A673 (cell line): Measurements from ENCODE around the gene MDN1. TPM values are rescaled to one million over a fixed set of nuclear protein-coding genes. Genes with fewer than 3 reads are reported as not detected.
"Not testable (repeated sequence)": the region's sequence is repeated elsewhere in the genome, so short reads cannot be mapped to it uniquely, and the experiment has no call there.

Source experiments
- BruUV-seq: library from RNA; stranded (reverse); fragments of 400-500 nt; replicated peaks from 2 replicates; lab custom pipeline; 2021; lab: Mats Ljungman, UMichigan
- CTCF ChIA-PET: fragments of 300-600 bp; sonication (Branson Sonifier 250); formaldehyde crosslinking; loops from one replicate; lab custom pipeline; 2022; ENCODE audit warnings: antibody characterized with exemption; lab: Charles Lee
- POLR2A ChIA-PET: fragments of 300-600 bp; sonication (Branson Sonifier 250); formaldehyde crosslinking; loops from one replicate; lab custom pipeline; 2022; ENCODE audit warnings: antibody characterized with exemption; ENCODE audit not compliant: low non-redundant PET; lab: Charles Lee
- DNase-seq: peaks from one replicate; pipeline ENCODE4 v3.0.0-alpha.2; 2015; ENCODE audit warnings: low spot score
- H3K27ac ChIP-seq: fragments of 200-600 bp; sonication (generic); 2 replicates; pipeline ENCODE4 v1.5.1; 2016; ENCODE audit warnings: mixed run types, low read depth, mild to moderate bottlenecking, mixed read lengths, antibody characterized with exemption, low read length; ENCODE audit not compliant: poor library complexity, severe bottlenecking
- H3K27me3 ChIP-seq: fragments of 200-600 bp; sonication (generic); replicated peaks from 2 replicates; pipeline ENCODE4 v1.6.1; 2017; ENCODE audit warnings: mixed run types, low read depth, mild to moderate bottlenecking, mixed read lengths, antibody characterized with exemption, low read length; ENCODE audit not compliant: insufficient read depth, poor library complexity
- H3K36me3 ChIP-seq: fragments of 200-600 bp; sonication (generic); 2 replicates; pipeline ENCODE4 v1.6.1; 2016; ENCODE audit warnings: mixed run types, mild to moderate bottlenecking, mixed read lengths, antibody characterized with exemption, low read length; ENCODE audit not compliant: insufficient read depth, poor library complexity, severe bottlenecking
- H3K4me1 ChIP-seq: fragments of 200-600 bp; sonication (generic); 2 replicates; pipeline ENCODE4 v1.6.1; 2017; ENCODE audit warnings: mixed run types, mild to moderate bottlenecking, mixed read lengths, antibody characterized with exemption, low read length; ENCODE audit not compliant: insufficient read depth, poor library complexity, severe bottlenecking
- H3K4me3 ChIP-seq: fragments of 200-600 bp; sonication (generic); 2 replicates; pipeline ENCODE4 v1.5.1; 2016; ENCODE audit warnings: low read depth, mixed run types, mild to moderate bottlenecking, mixed read lengths, low read length; ENCODE audit not compliant: poor library complexity, severe bottlenecking
- H3K9me3 ChIP-seq: fragments of 200-600 bp; sonication (generic); 2 replicates; pipeline ENCODE4 v1.6.1; 2016; ENCODE audit warnings: mixed run types, low read depth, mild to moderate bottlenecking, mixed read lengths, antibody characterized with exemption, low read length; ENCODE audit not compliant: poor library complexity, severe bottlenecking
- CTCF ChIP-seq: fragments of 300-800, 200-600 bp; sonication (generic); conservative IDR thresholded peaks from 2 replicates; pipeline ENCODE4 v1.5.1; 2017; ENCODE audit warnings: low read depth, mild to moderate bottlenecking, antibody characterized with exemption, low read length, moderate library complexity, mixed read lengths
- EZH2 ChIP-seq: fragments of 200-600 bp; sonication (generic); IDR thresholded peaks from 2 replicates; pipeline ENCODE4 v1.6.1; 2017; ENCODE audit warnings: borderline replicate concordance, low read depth, mild to moderate bottlenecking, mixed read lengths, antibody characterized with exemption, low read length; ENCODE audit not compliant: poor library complexity, severe bottlenecking
- intact Hi-C: fragments of 100-400 bp; cut with micrococcal nuclease; formaldehyde crosslinking; loops from one replicate; pipeline ENCODE4 v1.10.0; 2022; ENCODE audit not compliant: unreplicated experiment
- total RNA-seq: library from RNA; stranded (reverse); gene quantifications from 2 replicates; pipeline ENCODE4 v1.2.3, GENCODE V29; 2021

Gene MDN1
- total RNA-seq, 1 experiment from 2014 or later: 64.4 TPM

DNA sequence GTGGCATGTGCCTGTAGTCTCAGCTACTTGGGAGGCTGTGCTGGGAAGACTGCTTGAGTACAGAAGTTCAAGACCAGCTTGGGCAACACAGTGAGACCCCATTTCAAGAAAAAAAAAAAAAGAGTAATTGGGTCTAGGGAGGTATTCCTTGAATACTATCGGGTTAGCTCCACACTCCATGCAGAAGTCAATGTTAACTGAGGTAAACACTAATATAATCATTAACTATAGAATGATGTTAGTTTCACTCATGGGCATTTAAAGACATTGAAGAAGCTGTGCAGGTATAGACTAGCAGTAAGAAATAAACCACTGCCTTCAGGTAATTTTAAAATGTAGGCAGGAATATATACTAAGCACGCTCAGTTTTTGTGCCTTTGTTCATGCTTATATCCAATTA, 32.6 kb downstream of the MDN1 start:
- Histone ChIP-seq H3K27ac (no peak overlapping the region), H3K4me3 (no peak overlapping the region), H3K36me3 (peaks cover 53% of the 10 kb centered on the region), H3K9me3 (peaks cover 4% of the 10 kb centered on the region), H3K4me1 (no peaks in the 10 kb centered on the region), H3K27me3 (no peaks in the 10 kb centered on the region)
- POLR2A ChIA-PET: no interaction called here
- CTCF ChIA-PET: no interaction called here
- TF ChIP-seq CTCF: no peak
- no peak for TF ChIP-seq EZH2
- DNase-seq: no peak
- intact Hi-C loops: no loop called here
- no TSS peak for BruUV-seq

DNA sequence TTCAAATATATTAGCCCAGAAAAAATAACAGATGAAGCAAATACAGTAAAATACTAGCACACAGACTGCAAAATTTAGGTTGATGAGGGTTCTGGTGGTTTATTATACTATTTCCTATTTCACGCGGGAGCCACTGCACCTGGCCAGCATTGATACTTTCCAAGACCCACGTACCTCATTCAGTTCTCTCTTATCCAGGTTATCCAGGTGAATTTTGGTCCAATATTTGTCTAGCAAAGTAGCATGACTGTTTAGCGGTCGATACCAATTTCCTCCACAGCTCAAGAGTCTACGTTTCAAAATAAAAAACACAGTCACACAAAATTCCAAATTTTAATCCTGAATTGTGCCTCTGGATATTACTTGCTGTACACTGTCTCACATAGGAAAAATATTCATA, 34.8 kb downstream of the MDN1 start:
- no peaks in the 10 kb centered on the region for H3K27me3 ChIP-seq
- peaks cover 4% of the 10 kb centered on the region for H3K9me3 ChIP-seq
- ChIA-PET POLR2A (no interaction called here), CTCF (no interaction called here)
- H3K36me3 ChIP-seq: peaks cover 63% of the 10 kb centered on the region
- BruUV-seq: no TSS peak
- no peaks in the 10 kb centered on the region for H3K4me1 ChIP-seq
- intact Hi-C loops: no loop called here
- no peak overlapping the region for H3K4me3 ChIP-seq
- no peak for TF ChIP-seq CTCF
- no peak for TF ChIP-seq EZH2
- H3K27ac ChIP-seq: no peak overlapping the region
- no peak for DNase-seq

GRCh38 chr6:89783293-89783692, 36.3 kb downstream of the MDN1 start:
- BruUV-seq, H3K4me1 ChIP-seq, POLR2A ChIA-PET, H3K9me3 ChIP-seq, H3K27ac ChIP-seq, DNase-seq, H3K4me3 ChIP-seq, intact Hi-C loops, H3K27me3 ChIP-seq: not testable (repeated sequence)
- CTCF ChIA-PET: interaction anchor here (0.6 kb wide), 1 partner anchor 20 kb away, joined by 3 read pairs; no protein-coding TSS in a partner anchor
- peaks cover 57% of the 10 kb centered on the region for H3K36me3 ChIP-seq

GRCh38 chr6:89782222-89782621, 37.4 kb downstream of the MDN1 start:
- Histone ChIP-seq H3K4me3 (no peak overlapping the region), H3K27me3 (no peaks in the 10 kb centered on the region), H3K9me3 (peaks cover 4% of the 10 kb centered on the region), H3K4me1 (no peaks in the 10 kb centered on the region), H3K36me3 (peaks cover 48% of the 10 kb centered on the region), H3K27ac (no peak overlapping the region)
- no TSS peak for BruUV-seq
- DNase-seq: no peak
- TF ChIP-seq EZH2 (no peak), CTCF (no peak)
- intact Hi-C loops: no loop called here
- ChIA-PET CTCF (no interaction called here), POLR2A (no interaction called here)
